GM18870 (cell line): ENCODE data around the gene GLUL.
"Not testable (repeated sequence)": the region's sequence is repeated elsewhere in the genome, so short reads cannot be mapped to it uniquely, and the experiment has no call there.

Experiments
- ATAC-seq: cut with Tn5 transposase; IDR thresholded peaks from one replicate; pipeline ENCODE4 v1.9.1; 2021; ENCODE audit warnings: moderate library complexity; ENCODE audit not compliant: unreplicated experiment

GLUL gene

DNA sequence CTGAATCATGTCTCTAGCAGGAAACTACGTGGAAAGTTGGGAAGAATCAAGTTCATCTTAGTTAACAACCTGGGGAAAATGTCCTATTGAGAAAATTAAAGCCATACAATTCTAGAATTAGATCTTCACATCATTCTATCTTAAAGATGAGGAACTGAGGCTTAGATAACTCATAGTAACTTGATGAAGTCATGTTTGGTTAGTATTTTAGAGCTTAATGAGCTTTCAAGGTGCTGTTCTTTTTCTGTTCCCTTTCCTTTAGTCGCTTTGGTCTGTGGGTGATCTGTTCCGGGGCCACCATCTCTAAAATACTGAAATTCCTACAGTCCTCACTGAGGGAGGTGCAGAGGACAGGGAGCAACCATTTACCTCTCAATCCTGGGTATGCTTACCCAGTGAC lies 4.3 kb upstream of the GLUL start:
- ATAC-seq = no peak

DNA sequence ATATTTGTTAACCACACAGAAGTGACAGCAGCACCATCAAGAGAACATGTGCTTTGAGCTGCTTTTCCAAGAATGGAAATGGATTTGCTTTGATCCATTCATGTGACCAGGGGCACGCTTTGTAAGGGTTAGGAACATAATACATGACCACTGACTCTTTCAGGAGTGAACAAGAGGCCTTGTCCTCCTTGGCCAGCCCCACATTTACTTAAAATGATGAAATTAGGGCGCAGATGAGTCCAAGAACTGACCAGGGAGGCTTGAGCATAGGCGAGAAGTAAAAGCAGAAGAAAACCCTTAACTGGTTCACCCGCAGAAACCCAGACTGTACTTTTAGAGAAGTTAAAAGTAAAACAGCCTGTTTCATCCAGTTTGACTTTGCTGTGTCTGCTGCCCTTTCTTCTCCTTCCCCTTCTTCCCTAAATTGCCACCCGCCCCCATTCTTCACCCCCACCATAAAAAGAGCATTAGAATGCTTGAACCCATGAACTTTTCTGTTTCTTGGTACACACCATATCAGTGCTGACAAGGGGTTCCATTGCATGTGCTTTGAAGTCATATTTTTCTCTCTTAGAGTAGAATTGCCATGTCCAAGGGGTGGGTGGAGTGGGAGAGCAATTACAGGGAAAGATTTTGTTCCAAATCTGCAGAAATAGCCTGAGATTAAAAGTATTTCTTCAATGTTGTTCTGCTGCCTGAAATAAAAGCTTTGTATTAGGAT lies 2.6 kb upstream of the GLUL start:
- no peak for ATAC-seq

DNA sequence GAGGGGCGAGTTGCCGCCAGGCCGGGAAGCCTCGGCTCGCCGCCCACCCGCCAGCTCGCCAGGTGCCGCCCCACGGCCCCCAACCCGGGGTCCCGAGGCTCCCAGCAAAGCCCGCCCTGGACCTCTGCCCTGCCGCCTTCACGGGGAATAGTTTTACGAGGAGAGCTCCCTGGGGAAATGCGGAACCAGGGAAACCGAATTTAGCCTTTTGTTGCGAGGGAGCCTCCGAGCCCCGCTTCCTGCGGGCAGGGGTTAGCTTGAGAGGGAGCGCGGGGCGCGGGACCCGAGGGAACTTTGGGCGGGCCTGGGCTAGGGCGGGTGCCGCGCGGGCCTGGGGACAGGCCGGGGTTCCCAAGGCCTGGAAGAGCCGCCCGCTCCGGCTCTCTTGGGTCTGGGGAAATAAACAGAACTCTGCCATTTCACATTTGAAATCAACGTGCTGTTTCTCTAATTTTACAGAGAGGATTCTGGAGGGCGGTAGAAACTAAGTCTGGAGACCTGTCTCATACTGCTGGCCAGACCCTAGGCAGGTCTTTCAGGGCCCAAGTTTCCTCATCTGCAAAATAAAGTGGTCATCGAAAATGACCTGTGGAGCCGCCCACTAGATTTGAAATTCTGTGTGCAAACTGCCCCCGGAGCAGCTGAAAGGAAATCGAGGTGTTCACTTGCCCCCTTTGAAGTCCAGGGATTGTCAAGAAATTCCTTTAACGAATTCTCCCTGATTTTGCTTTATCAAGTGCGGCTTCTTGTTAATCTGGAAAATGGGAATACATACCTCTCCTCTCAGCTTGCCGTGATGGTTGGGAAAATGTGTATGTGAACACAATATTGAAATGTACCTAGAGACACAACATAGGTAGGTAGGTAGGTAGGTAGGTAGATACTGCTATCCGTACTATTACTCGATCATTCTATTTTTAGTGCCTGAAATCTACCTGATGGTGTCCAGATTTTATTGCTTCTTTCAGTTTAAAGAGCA lies 749 bp upstream of the GLUL start:
- ATAC-seq = no peak

DNA sequence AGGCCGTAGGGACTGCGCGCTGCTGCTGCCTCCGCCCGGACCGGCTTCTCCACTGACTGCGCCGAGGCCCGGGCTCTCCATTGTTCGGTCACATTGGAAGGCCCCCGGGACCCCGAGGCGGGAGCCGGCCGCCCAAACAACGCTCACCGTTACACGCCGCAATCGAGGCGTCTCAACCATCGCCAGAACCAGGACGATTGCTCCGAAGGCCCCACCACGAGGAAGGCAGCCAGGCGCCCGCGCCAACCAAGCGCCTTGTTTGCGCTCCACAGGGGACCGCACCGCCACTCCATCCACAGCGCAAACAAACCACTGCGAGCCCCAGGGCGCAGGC lies 595 bp downstream of the GLUL start:
- no peak for ATAC-seq

DNA sequence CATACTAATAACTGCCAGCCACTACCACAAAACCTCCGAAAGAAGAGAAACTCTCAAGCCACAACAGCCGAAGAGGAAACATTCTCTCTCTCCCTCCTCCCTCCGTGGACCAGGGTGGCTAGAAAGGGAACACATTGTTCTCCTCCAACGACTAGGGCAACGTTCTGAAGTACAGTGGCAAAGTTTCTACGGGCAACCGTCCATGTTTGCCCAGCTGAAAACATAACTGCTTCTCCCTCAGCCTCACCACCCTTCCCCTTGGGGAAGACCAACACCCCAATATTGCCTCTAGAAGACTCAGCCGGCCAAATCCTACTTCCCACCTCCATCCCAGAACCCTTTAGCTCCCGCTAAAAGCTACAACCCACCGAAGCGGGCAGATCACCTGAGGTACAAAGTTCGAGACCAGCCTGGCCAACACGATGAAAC lies 2.0 kb downstream of the GLUL start:
- ATAC-seq = no peak

DNA sequence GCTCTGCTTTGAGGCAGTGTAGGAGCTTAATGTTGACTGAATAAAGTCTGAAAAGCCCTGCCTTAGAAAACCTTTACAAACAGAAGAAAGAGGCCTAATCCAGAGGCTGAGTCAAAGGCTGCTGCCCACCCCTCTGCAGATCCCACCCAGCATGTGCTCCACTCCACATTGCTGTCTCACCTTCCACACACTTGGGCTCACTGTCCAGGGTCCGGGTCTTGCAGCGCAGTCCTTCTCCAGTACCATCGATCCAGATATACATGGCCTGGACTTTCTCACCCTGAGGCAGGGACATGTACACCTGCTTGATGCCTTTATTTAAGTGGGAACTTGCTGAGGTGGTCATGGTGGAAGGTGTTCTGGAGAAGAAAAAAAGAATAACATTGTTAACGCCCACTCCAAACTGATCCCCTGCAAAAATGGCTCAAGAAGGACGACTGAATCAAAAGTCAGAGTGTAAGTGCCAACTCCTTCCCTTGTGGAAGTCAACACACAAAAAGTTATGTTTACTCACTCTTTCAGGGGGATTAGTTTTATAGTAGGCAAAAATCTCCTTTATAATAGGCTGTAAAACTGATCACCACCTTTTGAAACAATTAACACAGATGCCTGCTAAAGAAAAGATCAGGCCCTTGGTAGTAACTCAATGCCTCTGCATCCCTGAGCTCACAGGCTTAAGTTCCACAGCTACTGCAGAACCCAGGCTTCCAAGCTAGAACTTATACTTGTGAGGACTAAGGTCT lies 3.0 kb downstream of the GLUL start:
- ATAC-seq = no peak

DNA sequence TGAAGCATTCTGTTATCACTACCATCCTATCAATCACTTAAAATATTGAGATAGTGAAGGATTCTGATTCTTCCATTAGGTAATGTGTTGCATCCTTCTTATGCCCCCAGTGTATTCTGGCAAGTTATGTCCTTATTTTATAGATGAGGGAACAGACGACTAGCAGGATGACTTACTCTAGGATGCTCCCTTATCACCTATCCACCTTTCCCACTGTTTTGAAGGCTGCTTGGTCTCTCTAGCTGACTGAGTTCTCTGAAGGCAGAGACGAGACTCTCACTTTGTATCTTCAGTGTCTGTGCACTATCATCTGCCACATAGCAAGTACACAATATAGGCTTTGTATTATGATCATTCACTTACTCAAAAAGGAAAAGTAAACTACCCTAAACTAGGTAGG lies 4.0 kb downstream of the GLUL start:
- ATAC-seq = no peak

DNA sequence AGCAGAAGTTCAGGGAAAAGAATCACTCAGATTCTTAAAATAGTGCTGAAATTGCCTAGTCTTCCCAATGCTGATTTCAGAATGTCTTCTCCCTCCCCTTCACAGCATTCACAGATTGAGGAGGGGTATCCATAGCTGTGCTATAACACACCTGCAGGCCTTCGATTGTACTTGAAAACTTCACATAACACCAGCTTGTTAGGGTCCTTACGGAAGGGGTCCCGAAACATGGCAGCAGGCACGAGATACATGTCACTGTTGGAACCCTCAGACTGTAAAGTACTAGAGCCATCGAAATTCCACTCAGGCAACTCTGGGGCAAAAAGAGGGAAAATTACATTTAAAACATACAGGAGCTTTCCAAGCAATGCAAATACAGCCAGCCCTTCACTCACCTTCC lies 4.6 kb downstream of the GLUL start:
- no peak for ATAC-seq

DNA sequence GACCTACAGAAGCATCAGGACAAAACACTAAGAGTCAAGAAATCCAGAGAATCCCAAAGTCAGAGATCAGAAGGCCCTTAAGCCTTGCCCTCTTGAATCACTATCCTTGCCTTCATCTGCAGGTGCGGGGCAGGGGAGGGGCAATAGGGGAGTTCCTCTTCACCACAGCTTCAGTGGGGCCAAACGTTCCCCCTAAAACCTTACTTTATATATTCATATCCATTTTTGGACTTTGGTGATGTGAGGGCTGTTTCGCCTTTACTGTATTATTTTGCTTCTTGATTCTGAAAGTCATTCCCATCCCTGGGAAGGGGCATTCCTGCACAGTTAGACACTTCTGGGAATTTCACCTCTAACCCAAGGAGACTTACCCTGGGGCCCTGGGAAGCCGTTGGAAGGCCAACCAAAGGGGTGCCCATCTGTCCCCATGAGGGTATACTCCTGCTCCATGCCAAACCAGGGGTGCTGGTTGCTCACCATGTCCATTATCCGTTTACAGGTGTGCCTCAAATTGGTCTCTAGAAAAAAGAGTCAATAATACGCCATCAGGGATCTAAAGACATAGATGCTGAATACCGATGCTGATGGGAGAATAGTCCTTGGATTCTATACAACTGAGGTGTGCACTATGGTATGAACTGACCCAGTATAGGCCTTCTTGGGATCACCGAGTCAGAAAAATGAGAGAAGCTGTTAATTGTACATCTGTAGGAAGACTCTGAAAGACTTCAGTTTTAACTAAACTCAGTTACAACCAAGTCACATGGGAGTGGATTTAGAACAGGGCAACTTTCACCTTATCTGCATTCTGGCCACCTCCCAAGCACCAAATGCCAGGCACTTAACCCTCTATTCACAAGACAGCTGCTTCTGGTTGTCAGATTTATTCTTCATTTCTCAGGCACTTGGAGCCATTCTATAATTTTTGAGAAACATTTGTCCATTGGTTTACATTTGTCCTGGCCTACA lies 5.4 kb downstream of the GLUL start:
- no peak for ATAC-seq

DNA sequence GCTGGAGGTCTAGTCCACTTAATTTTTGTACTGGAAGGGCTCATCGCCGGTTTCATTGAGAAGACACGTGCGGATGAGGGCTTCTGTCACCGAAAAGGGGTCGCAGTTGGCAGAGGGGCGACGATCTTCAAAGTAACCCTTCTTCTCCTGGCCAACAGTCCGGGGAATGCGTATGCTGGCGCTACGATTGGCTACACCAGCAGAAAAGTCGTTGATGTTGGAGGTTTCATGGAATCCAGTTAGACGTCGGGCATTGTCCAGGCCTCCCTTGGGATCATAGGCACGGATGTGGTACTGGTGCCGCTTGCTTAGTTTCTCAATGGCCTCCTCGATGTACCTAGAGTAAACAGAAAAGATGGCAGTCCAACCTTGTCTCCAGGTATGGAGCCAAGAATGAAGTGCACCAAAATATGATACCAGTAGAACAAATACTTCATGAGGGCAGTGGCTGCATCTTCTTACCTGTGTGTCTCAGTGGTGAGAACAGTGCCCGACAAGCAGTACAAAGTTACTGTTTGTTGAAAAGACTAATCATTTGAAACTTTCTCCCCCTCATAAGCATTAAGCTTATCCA lies 7.1 kb downstream of the GLUL start:
- ATAC-seq = no peak

DNA sequence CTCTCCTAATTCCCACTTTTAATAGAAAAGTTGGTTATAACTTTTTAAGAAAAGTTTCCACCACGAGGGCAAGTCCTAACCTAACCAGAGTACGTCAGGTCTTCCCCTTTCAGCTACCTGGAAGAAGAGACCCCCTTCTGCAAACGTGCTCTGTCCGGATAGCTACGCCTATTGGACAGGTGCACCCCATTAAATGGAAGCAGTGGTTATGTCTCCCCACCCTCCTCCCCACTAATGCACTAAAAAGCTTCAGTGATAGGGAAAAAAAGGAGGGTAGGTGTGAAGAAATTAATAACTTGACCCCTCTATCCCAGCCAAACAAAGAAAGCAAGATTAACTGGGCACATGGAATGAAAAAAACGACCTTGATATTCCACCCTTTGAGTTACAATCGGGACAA lies 7.7 kb downstream of the GLUL start:
- no peak for ATAC-seq

DNA sequence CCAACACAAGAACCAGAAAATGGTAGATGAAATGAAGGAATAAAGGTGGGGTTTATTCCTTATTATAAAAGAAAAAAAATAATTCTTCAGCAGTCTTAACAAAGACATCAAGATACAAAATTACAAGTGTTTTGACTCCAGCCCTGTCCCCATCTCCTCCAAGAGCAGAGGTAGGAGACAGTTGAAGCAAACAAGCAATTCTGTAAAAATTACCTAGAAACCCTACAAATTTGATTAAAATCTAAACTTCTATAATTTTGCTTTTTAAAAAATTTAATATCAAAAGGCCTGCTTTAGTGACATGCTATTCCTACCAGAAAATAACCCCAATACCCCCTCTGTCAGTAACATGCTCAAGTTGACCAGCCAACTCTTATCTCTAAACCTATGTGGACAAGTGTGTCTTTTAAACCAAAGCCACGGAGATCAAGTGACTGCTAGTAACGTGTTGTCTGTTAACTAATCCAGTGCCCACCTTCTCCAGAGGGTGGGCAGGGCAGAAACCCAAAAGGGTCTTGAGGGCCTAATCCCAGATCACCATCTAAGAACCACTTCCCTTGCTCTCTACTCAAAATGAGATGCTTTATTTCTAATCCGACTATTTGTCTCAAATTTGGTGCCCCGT lies 8.4 kb downstream of the GLUL start:
- no peak for ATAC-seq

DNA sequence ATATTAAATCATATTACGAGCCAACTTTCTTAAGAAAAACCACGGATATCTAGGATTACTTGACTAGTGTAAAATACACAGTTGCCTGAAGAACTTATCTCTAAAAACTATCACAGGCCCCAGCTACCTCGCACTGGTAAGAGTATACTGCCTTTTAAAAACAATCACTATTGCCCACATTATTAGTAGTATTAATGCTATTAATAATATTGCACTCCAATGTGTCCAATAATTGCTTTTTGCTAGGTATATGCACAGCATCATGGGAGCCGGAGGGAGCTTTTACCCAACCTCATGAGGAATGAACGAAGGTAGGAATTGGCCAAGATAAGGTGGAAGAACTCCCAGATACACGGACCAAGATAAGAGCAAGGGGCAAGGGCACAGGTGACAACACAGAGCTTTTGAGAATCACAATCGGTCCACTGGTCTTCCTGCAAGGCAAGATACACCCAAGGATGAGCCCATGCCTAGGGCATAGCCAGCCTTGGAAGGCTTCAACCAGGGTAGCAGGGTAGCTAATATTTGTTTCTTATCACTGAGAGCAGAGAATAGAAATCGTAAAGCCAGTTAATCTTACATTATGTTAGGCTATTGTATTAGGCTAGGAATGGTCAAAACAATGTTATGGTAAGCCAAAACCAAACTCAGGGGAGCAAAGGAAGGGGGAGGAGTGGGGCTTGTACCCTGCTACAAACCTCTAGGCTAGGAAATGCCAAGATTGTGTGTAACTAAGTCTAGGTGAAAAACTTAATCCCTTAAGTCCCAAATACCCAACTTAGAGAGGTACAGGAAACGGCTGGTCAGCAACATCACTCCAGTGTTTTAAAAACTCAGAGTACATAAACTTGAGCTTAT lies 9.4 kb downstream of the GLUL start:
- no peak for ATAC-seq

DNA sequence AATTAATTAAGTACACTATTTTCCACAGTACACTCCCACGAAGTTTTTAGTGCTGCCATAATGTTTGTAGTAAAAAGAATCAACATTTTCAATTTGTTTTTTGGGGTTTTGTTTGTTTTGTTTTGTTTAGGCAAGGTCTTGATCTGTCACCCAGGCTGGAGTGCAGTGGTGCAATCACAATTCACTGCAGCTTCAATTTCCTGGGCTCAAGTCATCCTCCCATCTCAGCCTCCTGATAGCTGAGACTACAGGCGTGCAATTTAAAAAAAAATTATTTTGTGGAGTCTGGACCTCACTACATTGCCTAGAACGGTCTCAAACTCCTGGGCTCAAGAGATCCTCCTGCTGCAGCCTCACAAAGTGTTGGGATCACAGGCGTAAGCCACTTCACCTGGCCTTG lies 11.4 kb downstream of the GLUL start:
- no peak for ATAC-seq

DNA sequence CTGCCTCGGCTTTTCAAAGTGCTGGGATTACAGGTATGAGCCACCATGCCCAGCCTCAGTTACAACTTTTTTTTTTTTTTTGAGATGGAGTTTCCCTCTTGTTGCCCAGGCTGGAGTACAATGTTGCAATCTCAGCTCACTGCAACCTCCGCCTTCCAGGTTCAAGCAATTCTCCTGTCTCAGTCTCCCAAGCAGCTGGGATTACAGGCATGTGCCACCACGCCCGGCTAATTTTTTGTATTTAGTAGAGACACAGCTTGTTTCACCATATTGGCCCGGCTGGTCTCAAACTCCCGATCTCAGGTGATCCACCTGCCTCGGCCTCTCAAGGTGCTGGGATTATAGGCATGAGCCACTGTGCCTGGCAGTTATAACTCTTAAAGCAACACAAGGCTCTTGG lies 11.8 kb downstream of the GLUL start:
- ATAC-seq = not testable (repeated sequence)

DNA sequence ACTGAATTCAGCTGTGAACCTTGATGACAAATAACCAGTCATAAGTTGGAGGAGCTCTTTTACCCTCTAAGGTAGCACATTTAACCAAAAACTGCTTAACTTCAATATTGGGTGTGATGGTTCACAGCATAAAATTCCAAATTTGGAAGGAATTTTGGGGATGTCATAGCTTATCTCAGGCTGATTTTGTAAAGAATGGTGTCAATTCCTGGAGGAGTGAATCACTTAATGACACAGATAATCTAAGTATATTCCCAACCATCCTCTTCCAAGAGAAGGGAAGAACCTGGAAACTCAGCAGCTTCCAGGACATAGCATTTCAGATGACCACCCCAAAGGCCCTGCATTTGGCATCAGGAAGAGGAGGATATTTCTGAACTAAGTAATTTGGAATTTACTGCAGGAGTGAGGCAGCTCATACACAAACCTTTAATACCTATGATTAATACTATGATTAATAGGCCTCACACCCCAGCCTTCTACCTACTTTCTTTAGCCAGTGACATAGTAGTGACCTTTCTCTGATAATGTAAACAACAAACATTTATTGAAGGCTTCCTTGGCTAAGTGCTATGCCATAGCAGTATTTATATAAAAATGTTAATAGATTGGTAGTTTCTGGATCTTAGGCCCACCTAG lies 14.5 kb downstream of the GLUL start:
- ATAC-seq = no peak

DNA sequence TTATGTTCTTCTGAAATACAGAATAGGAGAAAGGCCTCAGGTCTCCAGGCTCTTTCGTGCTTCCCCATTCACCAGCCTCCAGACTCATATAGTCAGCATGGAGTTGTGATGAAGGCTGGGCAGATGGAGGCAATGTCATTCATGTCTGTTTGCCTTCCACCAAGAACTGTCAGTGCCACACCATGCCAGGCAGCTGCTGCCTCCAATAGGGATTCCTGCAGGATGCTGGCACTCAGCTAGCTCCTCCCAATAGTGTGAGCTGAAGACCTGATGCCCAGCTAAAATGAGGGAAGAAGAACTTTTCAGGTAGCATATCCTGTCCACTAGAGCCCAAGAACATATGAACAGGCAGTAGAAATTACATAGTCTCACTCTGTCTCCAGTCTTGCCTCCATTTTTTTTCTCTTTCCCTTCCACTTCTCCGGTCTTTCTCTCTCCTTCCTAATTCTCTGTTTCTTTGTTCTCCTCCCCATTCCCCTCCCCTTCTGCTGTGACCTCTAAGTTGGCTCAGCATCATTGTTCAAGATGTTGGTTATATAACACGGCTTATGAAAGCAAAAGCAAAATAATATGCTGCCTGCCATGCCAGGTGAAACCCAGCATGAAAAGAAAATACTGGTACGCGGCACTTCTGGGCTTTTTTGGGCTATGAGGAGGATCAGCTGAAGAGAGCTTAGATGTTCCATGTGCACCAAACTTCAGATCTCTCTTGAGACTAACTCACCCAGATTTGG lies 17.3 kb downstream of the GLUL start:
- ATAC-seq = no peak

DNA sequence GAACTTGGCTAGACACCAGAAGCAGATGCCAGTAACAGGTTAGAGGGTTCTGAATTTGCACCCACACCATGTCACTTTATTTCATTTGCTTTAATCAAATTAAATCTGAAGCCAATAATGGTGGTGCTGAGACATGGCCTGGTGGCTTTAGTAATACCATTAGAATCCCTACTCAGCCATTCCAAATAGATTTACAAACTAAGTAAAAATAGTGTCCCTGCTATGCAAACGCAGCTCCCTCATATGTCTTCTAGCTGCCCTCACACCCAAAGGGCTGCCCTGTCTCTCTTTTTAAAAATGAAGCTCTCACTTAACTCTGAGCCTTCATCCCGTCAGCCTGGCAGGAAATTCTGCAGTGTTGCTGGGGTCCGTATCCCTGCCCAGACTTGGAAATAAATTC lies 21.1 kb downstream of the GLUL start:
- ATAC-seq = no peak
